K562 (cell line): Measurements from ENCODE around the gene SERF2. TPM values are rescaled to one million over a fixed set of nuclear protein-coding genes. Genes with fewer than 3 reads are reported as not detected.

Source experiments
- ELF1 ChIP-seq: fragments of 200-800 bp; sonication (Bioruptor generic); IDR thresholded peaks from 2 replicates; pipeline ENCODE4 v1.6.1; 2016; ENCODE audit warnings: missing genetic modification characterization, missing compliant biosample characterization
- HDAC2 ChIP-seq: fragments of 450-650 bp; IDR thresholded peaks from 2 replicates; pipeline ENCODE4 v1.6.1; 2016; ENCODE audit warnings: mild to moderate bottlenecking
- KAT7 ChIP-seq: sonication (generic); formaldehyde crosslinking; IDR thresholded peaks from 2 replicates; pipeline ENCODE4 v1.8.0; 2022; ENCODE audit warnings: missing genetic modification reagents, mild to moderate bottlenecking, borderline replicate concordance
- KDM2B ChIP-seq: fragments of 250-450 bp; sonication (Bioruptor Pico); IDR thresholded peaks from 2 replicates; pipeline ENCODE4 v1.8.0; 2021; ENCODE audit warnings: mild to moderate bottlenecking, moderate library complexity
- MAFK ChIP-seq: IDR thresholded peaks from 2 replicates; pipeline ENCODE4 v1.6.1; 2011; ENCODE audit warnings: low read length, improper control_type of control experiment
- MIER1 ChIP-seq: fragments of 450-650 bp; IDR thresholded peaks from 2 replicates; pipeline ENCODE4 v1.6.1; 2016; ENCODE audit warnings: antibody characterized with exemption, mild to moderate bottlenecking, low read depth
- PHF20 ChIP-seq: fragments of 450-650 bp; IDR thresholded peaks from 2 replicates; pipeline ENCODE4 v1.6.1; 2018; ENCODE audit not compliant: partially characterized antibody
- RCOR1 ChIP-seq, 2 experiments: IDR thresholded peaks; 2 replicates each; pipeline ENCODE4 v1.6.1; 2012; ENCODE audit warnings: low read depth in 2 of 2, low read length in 2 of 2, borderline replicate concordance in 1 of 2, improper control_type of control experiment in 1 of 2
- SMAD1 ChIP-seq: fragments of 150-350 bp; IDR thresholded peaks from 2 replicates; pipeline ENCODE4 v1.6.1; 2014; ENCODE audit warnings: low read length, low read depth; ENCODE audit not compliant: partially characterized antibody
- SMAD2 ChIP-seq: fragments of 150-350 bp; IDR thresholded peaks from 2 replicates; pipeline ENCODE4 v1.6.1; 2014; ENCODE audit warnings: low read depth, mild to moderate bottlenecking, low read length
- SMAD3 ChIP-seq: fragments of 450-650 bp; formaldehyde crosslinking; conservative IDR thresholded peaks from 2 replicates; pipeline ENCODE4 v1.4.0; 2020; ENCODE audit warnings: mild to moderate bottlenecking
- SMAD4 ChIP-seq: fragments of 250-450 bp; sonication (Bioruptor Pico); conservative IDR thresholded peaks from 2 replicates; pipeline ENCODE4 v1.8.0; 2021; ENCODE audit warnings: inconsistent platforms, mild to moderate bottlenecking, moderate library complexity
- TAF7 ChIP-seq: fragments of 450-650 bp; IDR thresholded peaks from 2 replicates; pipeline ENCODE4 v1.6.1; 2016; ENCODE audit warnings: missing genetic modification characterization, missing compliant biosample characterization
- U2AF2 ChIP-seq: fragments of 200-400 bp; formaldehyde crosslinking; optimal IDR thresholded peaks from 2 replicates; pipeline ENCODE3; 2017; ENCODE audit warnings: low read depth, mild to moderate bottlenecking, low read length
- ZC3H4 ChIP-seq: sonication (generic); formaldehyde crosslinking; IDR thresholded peaks from 2 replicates; pipeline ENCODE4 v1.9.0; 2021; ENCODE audit warnings: missing genetic modification reagents, borderline replicate concordance
- ZFX ChIP-seq: sonication (generic); formaldehyde crosslinking; IDR thresholded peaks from 2 replicates; pipeline ENCODE4 v1.8.0; 2022; ENCODE audit warnings: mild to moderate bottlenecking, missing genetic modification reagents, moderate library complexity
- ZNF124 ChIP-seq: sonication (generic); formaldehyde crosslinking; IDR thresholded peaks from 2 replicates; pipeline ENCODE4 v1.8.1; 2022; ENCODE audit warnings: missing genetic modification reagents
- polyA plus RNA-seq, 8 experiments: library from polyadenylated mRNA; depleted of rRNA in 4 of 8; stranded (reverse) in 5 of 8; unstranded in 3 of 8; fragments of >200 nt; fragmentation: Nextera tagmentation in 2 of 8; fragmentation: Illumina TruSeq in 1 of 8; extraction: Ambion mirVana in 2 of 8; extraction: Trizol in 1 of 8; gene quantifications; 2 replicates each; pipeline versions ENCODE4 v1.2.1 to v1.2.3, GENCODE V29; 2011 to 2014; ENCODE audit warnings: inconsistent platforms in 1 of 8, missing spikeins in 1 of 8
- total RNA-seq, 7 experiments: library from RNA; depleted of rRNA in 6 of 7; stranded (reverse); fragments of >200 nt in 6 of 7; fragmentation: Illumina TruSeq in 2 of 7; extraction: Trizol in 2 of 7; gene quantifications; 2 replicates each; pipeline versions ENCODE4 v1.2.1 to v1.2.3, GENCODE V29; 2011 to 2021; ENCODE audit warnings: low replicate concordance in 1 of 7
- TF ChIP-seq, protein P1 (sequence below): fragments of 450-650 bp; IDR thresholded peaks from 2 replicates; pipeline ENCODE4 v1.6.1; 2017; ENCODE audit warnings: mild to moderate bottlenecking, moderate library complexity
- TF ChIP-seq, protein P2 (sequence below): fragments of 450-650 bp; formaldehyde crosslinking; IDR thresholded peaks from 2 replicates; pipeline ENCODE4 v1.4.0; 2022; ENCODE audit warnings: mild to moderate bottlenecking, moderate library complexity
- TF ChIP-seq, protein P3 (sequence below), 2 experiments: fragments of 450-650 bp in 1 of 2; sonication (generic) in 1 of 2; formaldehyde crosslinking; conservative IDR thresholded peaks; 2 replicates each; pipeline versions ENCODE4 v1.4.0 to v1.8.1; 2020 to 2022; ENCODE audit warnings: mild to moderate bottlenecking in 1 of 2, missing genetic modification reagents in 1 of 2
- TF ChIP-seq, protein P4 (sequence below): sonication (generic); IDR thresholded peaks from 2 replicates; pipeline ENCODE4 v1.6.1; 2016
- TF ChIP-seq, protein P5 (sequence below): fragments of 250-450 bp; sonication (Bioruptor Pico); IDR thresholded peaks from 2 replicates; pipeline ENCODE4 v1.8.0; 2022; ENCODE audit warnings: inconsistent platforms, mild to moderate bottlenecking, moderate library complexity, borderline replicate concordance
- TF ChIP-seq, protein P6 (sequence below): fragments of 250-450 bp; sonication (Bioruptor Pico); IDR thresholded peaks from 2 replicates; pipeline ENCODE4 v1.4.0; 2020

SERF2 gene
- total and polyA plus RNA-seq, 9 of the 15 experiments (the other 6 are each of a cell fraction or from before 2014, with no cell fraction given): 497 to 3,360 (median 867) TPM

DNA sequence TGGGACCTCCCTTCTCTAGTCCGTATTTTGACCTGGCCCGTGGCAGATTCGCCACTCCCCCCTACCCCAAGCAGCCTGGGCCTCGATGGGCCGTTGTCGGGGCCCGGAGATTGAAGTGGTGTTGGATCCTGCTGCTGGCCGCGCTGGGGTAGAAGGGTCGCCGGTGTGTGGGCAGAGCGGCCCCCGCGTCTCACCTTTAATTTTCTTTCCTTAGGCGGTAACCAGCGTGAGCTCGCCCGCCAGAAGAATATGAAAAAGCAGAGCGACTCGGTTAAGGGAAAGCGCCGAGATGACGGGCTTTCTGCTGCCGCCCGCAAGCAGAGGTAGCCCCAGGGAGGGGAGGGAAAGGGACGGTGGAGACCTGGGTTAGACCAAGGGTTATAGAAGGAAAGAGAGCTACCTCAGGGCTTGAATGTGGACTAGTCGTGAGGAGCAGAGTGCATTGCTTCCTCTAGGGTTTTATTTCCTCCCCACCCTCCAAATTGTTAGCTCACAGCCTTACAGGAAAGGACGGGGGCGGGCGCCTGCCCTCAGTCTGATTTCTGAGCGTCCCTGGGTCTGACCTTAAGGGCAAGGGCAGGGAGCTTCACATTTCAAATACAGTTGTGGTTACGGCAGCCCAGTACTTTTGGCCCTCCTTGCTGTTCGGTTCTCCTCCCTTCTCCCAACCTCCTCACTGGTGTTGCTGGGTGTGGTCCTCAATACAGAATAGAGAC lies 799 bp downstream of the SERF2 start (continued):
- TF ChIP-seq, protein P1, sequence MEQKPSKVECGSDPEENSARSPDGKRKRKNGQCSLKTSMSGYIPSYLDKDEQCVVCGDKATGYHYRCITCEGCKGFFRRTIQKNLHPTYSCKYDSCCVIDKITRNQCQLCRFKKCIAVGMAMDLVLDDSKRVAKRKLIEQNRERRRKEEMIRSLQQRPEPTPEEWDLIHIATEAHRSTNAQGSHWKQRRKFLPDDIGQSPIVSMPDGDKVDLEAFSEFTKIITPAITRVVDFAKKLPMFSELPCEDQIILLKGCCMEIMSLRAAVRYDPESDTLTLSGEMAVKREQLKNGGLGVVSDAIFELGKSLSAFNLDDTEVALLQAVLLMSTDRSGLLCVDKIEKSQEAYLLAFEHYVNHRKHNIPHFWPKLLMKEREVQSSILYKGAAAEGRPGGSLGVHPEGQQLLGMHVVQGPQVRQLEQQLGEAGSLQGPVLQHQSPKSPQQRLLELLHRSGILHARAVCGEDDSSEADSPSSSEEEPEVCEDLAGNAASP: no peak
- TF ChIP-seq, protein P2, sequence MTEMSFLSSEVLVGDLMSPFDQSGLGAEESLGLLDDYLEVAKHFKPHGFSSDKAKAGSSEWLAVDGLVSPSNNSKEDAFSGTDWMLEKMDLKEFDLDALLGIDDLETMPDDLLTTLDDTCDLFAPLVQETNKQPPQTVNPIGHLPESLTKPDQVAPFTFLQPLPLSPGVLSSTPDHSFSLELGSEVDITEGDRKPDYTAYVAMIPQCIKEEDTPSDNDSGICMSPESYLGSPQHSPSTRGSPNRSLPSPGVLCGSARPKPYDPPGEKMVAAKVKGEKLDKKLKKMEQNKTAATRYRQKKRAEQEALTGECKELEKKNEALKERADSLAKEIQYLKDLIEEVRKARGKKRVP: no peak
- TF ChIP-seq ZNF124 (CRISPR knock-in tag) (no peak), U2AF2 (no peak), HDAC2 (no peak), MIER1 (no peak), ZC3H4 (peak; percentile 8; the same call in 1 of the 2 replicates), MAFK (no peak), KAT7 (CRISPR knock-in tag) (peak; percentile 85; the same call in 1 of the 2 replicates), ELF1 (tag) (no peak), KDM2B (CRISPR knock-in tag) (no peak), RCOR1 (IDR thresholded peaks at IDR 0.05; ENCODE audit: borderline replicate concordance in 1 of 2, low read depth in 2 of 2, low read length in 2 of 2) (no peak), TAF7 (tag) (no peak), SMAD4 (no peak), PHF20 (no peak), SMAD3 (CRISPR knock-in tag) (no peak), ZFX (peak; percentile 65; the same call in 1 of the 2 replicates), SMAD1 (no peak), SMAD2 (no peak)
- TF ChIP-seq, protein P3, sequence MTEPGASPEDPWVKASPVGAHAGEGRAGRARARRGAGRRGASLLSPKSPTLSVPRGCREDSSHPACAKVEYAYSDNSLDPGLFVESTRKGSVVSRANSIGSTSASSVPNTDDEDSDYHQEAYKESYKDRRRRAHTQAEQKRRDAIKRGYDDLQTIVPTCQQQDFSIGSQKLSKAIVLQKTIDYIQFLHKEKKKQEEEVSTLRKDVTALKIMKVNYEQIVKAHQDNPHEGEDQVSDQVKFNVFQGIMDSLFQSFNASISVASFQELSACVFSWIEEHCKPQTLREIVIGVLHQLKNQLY (CRISPR knock-in tag; conservative IDR thresholded peaks at IDR 0.05): no peak
- TF ChIP-seq, protein P4, sequence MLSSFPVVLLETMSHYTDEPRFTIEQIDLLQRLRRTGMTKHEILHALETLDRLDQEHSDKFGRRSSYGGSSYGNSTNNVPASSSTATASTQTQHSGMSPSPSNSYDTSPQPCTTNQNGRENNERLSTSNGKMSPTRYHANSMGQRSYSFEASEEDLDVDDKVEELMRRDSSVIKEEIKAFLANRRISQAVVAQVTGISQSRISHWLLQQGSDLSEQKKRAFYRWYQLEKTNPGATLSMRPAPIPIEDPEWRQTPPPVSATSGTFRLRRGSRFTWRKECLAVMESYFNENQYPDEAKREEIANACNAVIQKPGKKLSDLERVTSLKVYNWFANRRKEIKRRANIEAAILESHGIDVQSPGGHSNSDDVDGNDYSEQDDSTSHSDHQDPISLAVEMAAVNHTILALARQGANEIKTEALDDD: peak; percentile 37; the same call in 1 of the 2 replicates
- TF ChIP-seq, protein P5, sequence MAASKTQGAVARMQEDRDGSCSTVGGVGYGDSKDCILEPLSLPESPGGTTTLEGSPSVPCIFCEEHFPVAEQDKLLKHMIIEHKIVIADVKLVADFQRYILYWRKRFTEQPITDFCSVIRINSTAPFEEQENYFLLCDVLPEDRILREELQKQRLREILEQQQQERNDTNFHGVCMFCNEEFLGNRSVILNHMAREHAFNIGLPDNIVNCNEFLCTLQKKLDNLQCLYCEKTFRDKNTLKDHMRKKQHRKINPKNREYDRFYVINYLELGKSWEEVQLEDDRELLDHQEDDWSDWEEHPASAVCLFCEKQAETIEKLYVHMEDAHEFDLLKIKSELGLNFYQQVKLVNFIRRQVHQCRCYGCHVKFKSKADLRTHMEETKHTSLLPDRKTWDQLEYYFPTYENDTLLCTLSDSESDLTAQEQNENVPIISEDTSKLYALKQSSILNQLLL (CRISPR knock-in tag): no peak
- TF ChIP-seq, protein P6, sequence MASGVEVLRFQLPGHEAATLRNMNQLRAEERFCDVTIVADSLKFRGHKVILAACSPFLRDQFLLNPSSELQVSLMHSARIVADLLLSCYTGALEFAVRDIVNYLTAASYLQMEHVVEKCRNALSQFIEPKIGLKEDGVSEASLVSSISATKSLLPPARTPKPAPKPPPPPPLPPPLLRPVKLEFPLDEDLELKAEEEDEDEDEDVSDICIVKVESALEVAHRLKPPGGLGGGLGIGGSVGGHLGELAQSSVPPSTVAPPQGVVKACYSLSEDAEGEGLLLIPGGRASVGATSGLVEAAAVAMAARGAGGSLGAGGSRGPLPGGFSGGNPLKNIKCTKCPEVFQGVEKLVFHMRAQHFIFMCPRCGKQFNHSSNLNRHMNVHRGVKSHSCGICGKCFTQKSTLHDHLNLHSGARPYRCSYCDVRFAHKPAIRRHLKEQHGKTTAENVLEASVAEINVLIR (CRISPR knock-in tag): no peak
